GM12875 (cell line): ENCODE data around the gene RPL35.

Source experiments
- H3K4me3 ChIP-seq: one replicate; pipeline ENCODE4 v1.5.1; 2011; ENCODE audit warnings: low read depth, low read length, control low read depth
- CTCF ChIP-seq: IDR thresholded peaks from 2 replicates; pipeline ENCODE4 v1.5.1; 2011; ENCODE audit warnings: low read depth, mild to moderate bottlenecking, control low read depth, inconsistent platforms, low read length, moderate library complexity, borderline replicate concordance; ENCODE audit not compliant: insufficient read depth

Gene RPL35

GRCh38 chr9:124884376-124884775, 22.6 kb upstream of the RPL35 start:
- no peak overlapping the region for H3K4me3 ChIP-seq
- TF ChIP-seq CTCF = no peak

- no peak overlapping the region for H3K4me3 ChIP-seq
- TF ChIP-seq CTCF = no peak
Measured at GRCh38 chr9:124882231-124882630, 20.5 kb upstream of the RPL35 start.

- H3K4me3 ChIP-seq = no peak overlapping the region
- TF ChIP-seq CTCF = no peak
Measured at GRCh38 chr9:124881138-124881743, 19.5 kb upstream of the RPL35 start.

GRCh38 chr9:124880501-124880900, 18.7 kb upstream of the RPL35 start:
- H3K4me3 ChIP-seq = no peak overlapping the region
- no peak for TF ChIP-seq CTCF

GRCh38 chr9:124879226-124879625, 17.5 kb upstream of the RPL35 start:
- no peak overlapping the region for H3K4me3 ChIP-seq
- TF ChIP-seq CTCF = no peak

GRCh38 chr9:124878518-124878917, 16.8 kb upstream of the RPL35 start:
- TF ChIP-seq CTCF = no peak
- H3K4me3 ChIP-seq = no peak overlapping the region

GRCh38 chr9:124878021-124878420, 16.3 kb upstream of the RPL35 start:
- H3K4me3 ChIP-seq = no peak overlapping the region
- TF ChIP-seq CTCF = no peak
